T-helper 22 cell (primary cell): ENCODE measurements around the gene LPAR3.
A peak's percentile ranks its signal among the peaks of the same experiment; 100 is the strongest.

ENCODE experiments used
- DNase-seq: peaks from one replicate; pipeline ENCODE4 v3.0.0-alpha.2; 2020; ENCODE audit warnings: low read depth

Gene LPAR3

DNA sequence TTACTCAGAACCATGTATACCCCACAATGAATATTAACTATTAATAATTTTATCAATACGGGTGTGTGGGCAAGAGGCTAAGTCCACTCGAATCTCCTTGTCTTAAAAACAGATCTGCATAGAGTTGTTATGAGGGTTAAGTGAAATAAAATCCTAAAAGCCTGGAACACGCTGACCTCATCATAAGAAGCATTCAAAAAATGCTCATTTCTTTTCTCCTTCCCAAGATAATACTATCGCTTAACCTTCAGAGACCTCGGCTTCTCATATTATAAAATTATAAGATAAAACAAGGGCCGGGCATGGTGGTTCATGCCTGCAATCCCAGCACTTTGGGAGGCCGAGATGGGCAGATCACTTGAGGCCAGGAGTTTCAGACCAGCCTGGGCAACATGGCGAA is 35.1 kb downstream of the LPAR3 start:
- no peak for DNase-seq

DNA sequence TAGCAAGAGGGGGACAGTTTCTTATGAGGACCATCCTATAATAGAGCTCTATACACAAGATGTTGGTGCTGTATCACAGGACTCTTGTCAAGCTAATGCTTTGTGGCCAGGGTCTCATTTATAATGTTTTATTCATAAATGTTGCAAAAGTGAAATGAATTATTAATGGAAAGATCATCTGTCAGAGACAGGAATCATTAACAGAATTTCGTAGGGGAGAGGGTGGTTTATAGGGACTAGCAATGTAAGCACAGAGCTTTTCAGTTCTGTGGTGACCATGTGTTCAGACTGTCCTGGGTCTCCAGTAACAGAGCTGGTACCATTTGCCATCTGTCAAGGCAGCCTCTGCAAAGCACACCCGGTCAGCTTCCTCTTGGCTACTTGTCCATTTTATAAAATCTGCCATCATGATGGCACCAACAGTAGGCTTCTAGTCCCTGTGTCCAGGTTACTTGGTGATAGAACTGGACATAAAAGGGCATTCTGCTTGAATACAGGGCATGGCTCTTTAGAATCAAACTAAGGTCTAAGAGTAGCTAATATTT is 36.2 kb downstream of the LPAR3 start:
- DNase-seq: no peak

GRCh38 chr1:84855691-84856630 is 37.0 kb downstream of the LPAR3 start:
- DNase-seq: no peak

DNA sequence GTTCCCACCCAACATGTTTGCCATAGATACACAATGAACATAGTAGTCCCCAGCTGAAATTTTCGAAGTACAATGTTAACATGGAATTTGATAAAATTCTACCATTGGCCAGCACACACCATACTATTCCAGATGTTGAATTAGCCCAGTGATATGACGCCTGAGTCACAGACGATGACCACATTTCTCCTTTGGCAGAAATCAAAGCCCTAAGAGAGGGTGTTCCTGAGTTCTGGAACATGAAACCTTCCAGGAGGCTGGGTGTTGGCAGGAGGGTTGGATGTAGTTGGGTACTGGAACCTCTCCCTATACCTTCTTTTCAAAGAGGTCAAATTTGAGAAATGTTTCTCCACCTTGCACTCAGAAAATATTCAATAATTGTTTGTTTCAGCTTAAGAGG is 37.8 kb downstream of the LPAR3 start:
- DNase-seq: no peak

GRCh38 chr1:84853741-84854721 is 39.0 kb downstream of the LPAR3 start:
- peak; percentile 29 for DNase-seq

GRCh38 chr1:84851839-84852238 is 41.2 kb downstream of the LPAR3 start:
- no peak for DNase-seq

DNA sequence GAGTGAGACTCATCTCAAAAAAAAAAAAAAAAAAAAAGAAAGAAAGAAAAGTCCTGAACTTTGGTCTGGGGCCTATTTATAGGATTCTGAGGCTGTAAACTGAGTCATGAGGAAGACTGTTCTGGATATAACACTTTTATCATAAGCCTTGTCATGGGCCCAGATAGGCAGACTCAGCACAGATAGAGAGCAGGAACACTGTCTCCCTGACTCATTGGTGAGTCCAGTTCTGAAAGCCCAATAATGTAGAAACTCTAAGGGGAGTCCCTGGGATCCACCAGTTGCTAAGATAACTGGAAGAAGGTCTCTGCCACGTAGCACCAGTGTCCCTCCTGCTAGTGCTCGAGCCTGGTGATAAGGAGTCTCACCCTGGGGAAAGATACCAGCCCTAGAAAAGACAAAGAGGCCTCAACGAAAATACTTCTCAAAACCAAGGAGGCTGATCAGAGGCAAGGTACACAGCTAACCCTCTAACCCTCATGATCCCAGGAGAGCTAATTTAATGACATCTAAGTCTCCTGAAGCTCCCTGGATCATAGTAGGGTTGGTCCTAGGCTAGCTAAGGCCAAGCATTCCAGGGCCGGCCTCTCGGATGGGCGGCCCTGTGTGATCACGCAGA is 43.5 kb downstream of the LPAR3 start:
- DNase-seq: no peak

DNA sequence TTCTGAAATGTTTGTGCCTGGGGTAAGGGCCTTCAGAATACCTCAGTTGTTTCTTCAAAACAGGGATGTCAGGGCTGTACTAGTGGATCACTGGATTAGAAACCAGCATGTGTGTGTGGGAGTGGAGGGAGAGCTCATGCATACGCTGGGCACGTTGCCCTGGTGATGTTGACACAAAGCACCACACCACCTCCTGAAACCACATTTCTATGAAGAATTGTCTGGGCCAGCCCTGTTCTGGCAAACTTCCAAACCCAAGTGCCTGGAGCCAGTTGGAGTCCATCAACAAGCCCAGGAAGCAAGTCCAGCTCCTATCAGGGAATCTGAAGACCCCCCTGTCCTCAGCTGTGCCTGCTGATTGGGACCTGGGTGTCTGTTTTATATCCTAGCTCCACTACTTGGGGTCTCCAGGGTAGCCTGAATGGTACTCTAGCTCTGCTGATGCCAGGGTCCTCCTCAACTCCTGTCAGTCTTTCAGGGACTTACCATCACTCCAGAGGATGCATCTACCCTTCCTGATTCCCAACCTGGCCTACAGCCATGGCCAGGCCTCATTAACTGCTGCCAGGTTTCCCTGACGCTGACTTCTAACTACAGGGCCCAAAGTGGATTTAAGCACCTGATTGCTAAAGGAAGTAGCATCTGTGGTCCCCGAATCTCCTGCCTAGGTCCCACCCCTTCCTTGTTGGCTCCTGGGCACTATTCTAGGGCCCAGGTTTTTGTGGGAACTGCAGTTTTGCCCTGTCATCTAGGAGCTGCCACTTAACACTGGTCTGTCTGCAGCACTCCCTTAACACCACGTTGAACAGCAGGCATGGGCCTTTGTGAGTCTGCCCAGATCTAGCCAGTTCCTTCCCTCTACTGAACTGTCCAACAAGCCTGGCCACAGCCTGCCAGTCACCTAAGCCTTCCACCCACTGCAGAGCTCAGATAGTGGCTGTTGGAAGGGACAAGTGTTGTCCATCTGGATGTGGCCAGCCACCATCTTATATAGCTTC is 45.5 kb downstream of the LPAR3 start:
- no peak for DNase-seq

DNA sequence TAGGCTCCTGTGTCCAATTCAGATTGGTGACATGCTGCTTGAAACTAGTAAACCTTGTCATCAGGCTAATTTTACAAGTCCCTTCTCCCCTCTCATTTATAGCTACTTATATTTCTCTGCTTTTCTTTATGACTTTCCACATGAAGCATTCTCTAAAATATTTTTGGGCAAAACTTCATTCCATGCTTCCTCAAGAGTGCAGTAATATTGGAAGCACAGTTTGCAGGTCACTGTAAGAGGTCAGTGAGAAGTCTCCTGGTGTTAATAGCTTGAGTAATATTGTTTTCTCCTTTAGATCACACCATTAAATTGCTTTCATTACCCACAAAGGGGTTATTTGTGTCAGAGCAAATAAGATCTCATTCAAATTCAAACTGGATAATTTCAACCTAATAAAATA is 46.6 kb downstream of the LPAR3 start:
- no peak for DNase-seq

GRCh38 chr1:84845357-84845756 is 47.6 kb downstream of the LPAR3 start:
- DNase-seq: no peak

GRCh38 chr1:84844094-84844493 is 48.9 kb downstream of the LPAR3 start:
- no peak for DNase-seq

GRCh38 chr1:84842748-84843231 is 50.2 kb downstream of the LPAR3 start:
- DNase-seq: no peak

DNA sequence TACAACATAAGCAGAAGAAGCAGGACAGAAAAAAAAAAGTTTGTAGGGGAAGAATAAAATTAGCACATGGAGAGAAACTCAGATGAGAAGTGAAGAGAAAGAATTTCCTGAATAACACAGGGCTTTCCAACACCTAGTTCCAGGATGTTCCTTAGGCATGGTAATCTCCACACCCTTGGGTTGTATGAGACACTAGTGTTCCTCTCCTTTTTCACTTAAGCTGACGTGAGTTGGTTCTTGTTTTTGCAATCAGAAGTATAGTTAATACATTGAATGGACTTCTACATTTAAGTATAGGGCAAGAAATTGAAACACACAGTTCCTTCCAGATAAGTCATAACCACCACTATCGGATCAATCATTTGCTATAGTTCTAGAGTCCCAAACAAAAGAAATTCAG is 51.0 kb downstream of the LPAR3 start:
- no peak for DNase-seq

DNA sequence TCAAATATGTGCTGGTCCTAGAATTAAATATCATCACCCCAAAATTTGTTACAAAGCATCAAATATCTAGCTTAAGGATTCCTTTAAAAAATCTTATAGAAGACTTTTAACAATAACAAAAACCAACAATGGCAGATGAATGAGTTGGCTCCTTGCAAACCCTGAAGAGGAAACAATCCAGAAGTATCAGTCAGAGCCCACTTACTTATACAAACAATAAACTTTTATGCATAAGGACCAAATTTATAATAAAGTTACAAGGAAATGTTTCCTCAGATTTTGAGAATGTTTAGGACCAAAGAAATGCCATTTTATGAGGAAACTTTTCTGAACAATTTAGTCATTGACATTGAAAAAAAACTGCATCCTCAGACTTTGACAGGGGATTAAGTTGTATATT is 52.7 kb downstream of the LPAR3 start:
- no peak for DNase-seq

DNA sequence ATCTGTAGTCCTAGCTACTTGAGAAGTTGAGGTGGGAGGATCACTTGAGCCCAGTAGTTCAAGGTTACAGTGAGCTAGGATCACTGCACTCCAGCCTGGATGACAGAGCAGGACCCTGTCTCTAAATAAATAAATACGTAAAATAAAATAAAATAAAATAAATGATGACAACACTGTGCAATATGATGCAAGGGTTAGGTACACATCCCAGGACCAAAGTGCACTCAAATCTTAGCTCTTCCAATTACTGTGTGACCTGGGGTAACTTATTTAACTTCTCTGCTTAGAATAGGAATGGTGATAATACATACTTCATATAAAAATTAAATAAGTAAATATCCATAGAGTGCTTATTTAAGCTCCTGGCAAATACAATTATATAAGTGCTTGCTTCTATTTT is 53.5 kb downstream of the LPAR3 start:
- DNase-seq: no peak

DNA sequence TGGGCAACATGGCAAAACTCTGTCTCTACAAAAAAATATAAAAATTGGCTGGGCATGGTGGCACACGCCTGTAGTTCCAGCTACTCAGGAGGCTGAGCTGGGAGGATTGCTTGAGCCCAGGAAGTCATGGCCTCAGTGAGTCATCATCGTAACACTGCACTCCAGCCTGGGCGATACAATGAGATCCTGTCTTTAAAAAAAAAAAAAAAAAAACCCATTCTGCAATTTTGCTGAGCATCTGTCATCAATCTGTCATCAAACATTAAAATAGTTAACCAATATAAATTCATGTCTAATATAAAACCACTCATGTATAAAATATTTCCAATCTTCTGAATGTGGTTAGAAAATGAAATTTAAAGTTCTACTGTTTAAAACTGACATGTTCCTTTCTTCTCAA is 56.9 kb downstream of the LPAR3 start:
- DNase-seq: no peak

DNA sequence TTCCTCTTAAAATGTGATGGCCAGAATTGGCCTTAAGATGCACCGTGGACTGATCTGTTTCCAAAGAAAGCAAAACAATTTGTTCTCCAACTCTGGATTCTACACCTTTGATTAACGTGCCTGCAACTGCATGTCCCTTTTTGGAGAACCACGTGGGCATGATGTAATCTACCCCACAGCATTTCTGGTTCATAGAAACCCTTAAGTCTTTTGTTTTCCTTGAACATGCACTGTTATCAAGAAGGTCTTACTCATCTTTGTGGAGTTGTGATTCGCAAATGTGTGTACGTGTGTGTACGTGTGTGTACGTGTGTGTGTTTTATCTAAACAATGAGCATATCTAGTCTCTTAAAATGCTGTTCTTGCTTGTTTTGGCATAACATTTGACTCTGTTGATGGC is 57.8 kb downstream of the LPAR3 start:
- DNase-seq: no peak

DNA sequence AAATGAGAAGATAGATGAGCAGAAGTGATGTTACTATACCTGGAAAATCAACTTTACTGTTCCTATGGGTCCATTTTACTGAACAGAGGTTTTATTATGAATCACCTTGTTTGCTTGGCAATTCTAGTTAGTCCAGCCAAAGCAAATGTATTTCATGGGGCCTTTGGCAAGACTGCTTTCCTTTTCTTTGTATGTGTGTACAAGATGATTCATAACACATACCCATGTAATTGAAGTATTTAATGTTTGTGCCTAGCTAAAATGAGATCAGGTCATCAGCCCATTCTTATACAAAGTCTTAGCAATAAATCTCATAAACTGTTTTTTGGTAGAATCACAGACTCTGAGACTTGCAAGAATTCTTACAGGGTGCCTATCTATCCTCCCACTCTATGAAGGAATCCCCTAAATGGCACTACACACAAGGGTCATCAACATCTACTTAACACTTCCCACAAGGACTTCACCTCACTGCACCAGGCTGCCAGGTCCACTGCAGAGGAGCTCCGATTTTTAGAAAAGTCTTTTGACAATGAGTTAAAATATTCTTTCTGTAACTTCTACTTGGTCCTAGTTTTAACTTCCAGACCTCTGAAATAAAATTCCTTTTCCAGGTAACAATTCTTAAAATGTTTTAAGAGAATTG is 58.5 kb downstream of the LPAR3 start:
- no peak for DNase-seq

GRCh38 chr1:84833194-84833593 is 59.8 kb downstream of the LPAR3 start:
- no peak for DNase-seq

GRCh38 chr1:84830136-84830535 is 62.9 kb downstream of the LPAR3 start:
- DNase-seq: no peak
